Dedifferentiated amniotic fluid mesenchymal stem cell (primary cell): ENCODE results near the gene SART3.
"Not testable (repeated sequence)": the region's sequence is repeated elsewhere in the genome, so short reads cannot be mapped to it uniquely, and the experiment has no call there.

Source experiments
- DNase-seq: peaks from one replicate; pipeline ENCODE4 v3.0.0-alpha.2; 2016; ENCODE audit errors: extremely low spot score

SART3 gene

DNA sequence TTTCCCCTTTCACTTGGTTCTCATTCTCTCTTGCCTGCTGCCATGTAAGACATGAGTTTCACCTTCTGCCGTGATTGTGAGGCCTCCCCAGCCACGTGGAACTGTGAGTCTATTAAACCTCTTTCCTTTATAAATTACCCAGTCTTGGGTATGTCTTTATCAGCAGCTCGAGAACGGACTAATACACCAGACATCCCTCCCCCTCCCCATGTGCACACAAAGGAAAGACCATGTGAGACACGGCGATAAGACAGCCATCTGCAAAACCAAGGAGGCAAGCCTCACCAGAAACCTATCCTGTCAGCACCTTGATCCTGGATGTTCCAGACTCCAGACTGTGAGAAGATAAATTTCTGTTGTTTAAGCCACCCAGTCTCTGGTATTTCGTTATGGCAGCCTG, 75.6 kb downstream of the SART3 start:
- not testable (repeated sequence) for DNase-seq

DNA sequence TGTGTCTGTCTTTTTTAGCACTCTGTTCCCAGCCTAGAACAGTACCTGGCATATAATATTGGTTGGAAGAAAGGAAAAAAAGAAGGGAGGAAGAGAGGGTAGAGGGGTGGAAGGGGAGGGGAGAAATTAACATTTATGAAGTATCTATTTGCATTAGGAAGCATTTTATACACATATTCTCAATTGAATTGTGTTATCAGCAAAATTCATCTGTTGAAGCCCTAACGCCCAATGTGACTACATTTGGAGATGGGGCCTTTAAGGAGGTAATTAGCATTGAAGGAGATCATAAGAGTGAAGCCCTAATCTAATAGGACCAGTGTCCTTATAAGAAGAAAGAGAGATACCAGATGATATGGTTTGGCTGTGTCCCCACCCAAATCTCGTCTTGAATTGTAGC, 76.1 kb downstream of the SART3 start:
- DNase-seq: no peak

- no peak for DNase-seq
Measured at GRCh38 chr12:108484431-108484830, 76.5 kb downstream of the SART3 start.

- no peak for DNase-seq
Measured at GRCh38 chr12:108483213-108484059, 77.5 kb downstream of the SART3 start.

DNA sequence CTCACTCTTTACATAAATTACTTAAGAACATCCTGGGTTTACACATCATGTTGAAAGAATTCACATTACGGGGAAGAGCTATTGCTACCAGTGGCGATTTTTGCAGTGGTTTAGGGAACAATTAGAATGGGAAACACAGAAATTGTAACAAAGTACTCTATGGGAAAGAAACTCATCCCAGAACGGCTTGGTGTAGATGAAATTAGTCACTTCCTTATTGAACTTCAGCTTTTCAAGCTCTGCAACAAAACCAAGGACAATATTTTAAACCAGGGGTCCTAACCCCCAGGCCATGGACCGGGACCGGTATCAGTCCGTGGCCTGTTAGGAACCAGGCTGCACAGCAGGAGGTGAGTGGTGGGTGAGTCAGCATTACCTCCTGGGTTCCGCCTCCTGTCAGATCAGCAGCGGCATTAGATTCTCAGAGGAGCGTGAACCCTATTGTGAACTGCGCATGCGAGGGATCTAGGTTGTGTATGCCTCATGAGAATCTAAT, 78.2 kb downstream of the SART3 start:
- no peak for DNase-seq

DNA sequence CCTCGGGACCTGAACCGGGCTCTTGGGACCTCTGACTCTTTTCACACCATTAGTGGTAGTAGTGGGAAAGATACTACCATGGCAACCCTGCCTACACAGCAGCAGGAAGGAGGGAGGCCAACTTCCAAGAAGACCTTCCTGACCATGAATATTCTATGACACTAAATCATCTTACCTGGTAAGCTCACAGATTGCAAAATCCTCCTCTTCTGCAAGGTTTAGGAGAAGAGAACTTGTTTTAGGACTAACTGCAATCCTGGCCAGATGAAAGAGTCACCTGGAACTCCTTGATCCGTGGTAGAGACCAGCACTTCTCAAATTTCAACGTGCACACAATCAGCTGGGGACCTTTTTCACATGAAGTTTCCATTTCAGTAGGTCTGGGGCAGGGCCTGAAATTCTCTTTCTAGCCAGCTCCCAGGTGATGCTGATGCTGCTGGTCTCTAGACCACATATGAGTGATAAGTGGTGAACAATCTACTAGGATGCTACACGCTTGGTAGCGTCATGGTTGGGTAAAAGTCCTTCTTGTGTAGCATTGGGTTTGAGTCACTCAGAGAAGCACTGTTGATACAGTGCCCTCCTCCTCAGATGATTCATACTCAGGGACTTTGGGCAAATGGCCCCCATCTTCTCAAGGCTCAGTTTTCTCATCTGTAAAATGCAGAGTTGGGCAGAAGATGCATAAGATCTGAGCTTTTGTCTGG, 81.5 kb downstream of the SART3 start:
- no peak for DNase-seq

GRCh38 chr12:108478611-108479206, 82.3 kb downstream of the SART3 start:
- DNase-seq: no peak

DNA sequence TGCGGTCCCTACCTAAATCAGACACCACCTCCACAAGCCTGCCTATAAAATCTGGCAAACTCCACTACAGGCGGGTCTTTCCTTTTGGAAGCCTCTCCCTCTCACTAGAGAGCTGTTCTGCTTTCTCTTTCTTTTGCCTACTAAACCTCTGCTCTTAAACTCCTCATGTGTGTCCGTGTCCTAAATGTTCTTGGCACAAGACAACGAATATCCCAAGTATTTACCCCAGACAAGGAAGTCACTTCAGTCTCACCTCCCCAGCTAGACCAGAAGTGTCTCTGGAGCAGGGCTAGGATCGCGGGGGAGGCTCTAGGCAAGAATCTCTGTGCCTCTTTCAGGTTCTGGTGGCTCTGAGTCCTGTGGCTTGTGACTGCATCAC, 83.1 kb downstream of the SART3 start:
- no peak for DNase-seq

GRCh38 chr12:108477055-108477880, 83.7 kb downstream of the SART3 start:
- no peak for DNase-seq

GRCh38 chr12:108475396-108475795, 85.6 kb downstream of the SART3 start:
- DNase-seq: no peak

DNA sequence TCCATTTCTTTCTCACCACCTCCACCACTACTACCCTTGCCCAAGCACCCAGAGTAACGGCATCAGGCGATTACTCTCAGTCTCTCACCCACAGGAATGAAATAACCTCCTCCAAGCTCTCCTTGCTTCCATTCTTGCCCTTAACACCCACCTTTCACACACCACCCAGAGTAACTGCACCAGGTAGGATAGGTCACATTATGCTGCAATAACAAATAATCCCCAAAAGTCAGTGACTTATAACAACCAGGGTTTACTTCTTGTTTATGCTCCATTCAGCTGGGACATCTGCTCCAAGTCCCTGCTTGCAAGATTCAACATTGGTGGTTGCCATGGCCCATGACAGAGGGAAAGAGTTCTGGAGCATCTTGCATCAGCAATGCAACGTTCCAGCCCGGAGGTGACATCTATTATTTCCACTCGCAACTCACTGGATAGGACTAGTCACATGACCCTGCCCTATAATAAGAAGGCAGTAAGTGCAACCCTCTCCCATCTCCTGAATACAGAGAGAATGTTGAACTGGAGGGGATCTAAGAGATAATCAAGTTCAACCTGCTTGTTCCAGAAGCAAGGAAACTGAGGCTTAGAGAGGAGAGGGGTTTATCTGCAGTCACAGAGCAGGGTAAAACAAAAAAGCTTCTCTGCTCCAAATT, 87.4 kb downstream of the SART3 start:
- no peak for DNase-seq
